ENCODE results near the gene CA5A.
"Not testable (repeated sequence)": the region's sequence is repeated elsewhere in the genome, so short reads cannot be mapped to it uniquely, and the experiment has no call there.

Gene CA5A

DNA sequence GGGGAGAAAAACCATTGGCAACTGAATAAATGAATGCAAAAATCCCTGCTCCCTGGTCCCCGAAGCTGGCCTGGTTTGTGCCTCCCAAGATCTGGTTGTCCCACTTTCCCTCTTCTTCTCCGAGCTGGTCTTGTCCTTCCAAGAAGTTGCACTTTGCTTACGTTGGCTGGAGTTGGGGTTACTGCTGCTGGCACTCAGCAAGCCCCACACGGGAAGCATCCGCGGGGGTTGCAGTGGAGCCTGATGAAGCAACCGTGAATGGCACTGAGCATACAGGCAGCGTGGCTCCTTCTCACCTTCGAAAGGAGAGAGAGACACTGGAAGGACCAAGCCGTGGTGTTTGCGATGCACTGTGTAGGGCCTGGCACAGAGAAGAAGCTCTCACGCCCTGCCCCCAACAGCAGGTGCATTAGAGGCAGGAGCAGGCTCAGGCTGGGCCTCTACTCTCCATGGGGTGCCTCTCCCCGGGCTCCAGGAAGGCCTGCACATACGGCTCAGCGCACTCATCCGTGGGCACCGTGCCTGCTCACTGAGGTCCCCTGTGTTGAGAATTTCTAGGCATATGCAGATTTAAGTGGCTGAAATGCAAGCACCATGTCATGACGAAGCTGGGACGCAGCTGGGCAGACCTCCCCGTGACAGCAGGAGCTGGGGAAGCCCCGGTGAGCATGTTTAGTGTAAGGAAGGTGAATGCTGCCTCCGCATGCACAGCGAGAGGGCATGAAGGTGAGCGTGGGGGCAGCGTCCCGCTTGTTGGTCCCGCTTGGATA, 12.1 kb downstream of the CA5A start:
- no peaks in the 10 kb centered on the region for H3K27me3 ChIP-seq (ENCODE audit: control insufficient read depth, insufficient read depth, low read length, poor library complexity, severe bottlenecking)
- 82 to 84% methylated on average over 27 of the region's 27 CpGs for WGBS, 2 experiments
- H3K27ac ChIP-seq (ENCODE audit: insufficient read depth, low read depth, low read length, poor library complexity, severe bottlenecking), result no peak overlapping the region
- no peak overlapping the region for H3K4me3 ChIP-seq (ENCODE audit: insufficient read depth, low read depth, low read length)
- no peaks in the 10 kb centered on the region for H3K9me3 ChIP-seq (ENCODE audit: control insufficient read depth, low read length)
- no peaks in the 10 kb centered on the region for H3K36me3 ChIP-seq (ENCODE audit: control insufficient read depth, insufficient read depth, low read length)
- peaks cover 7% of the 10 kb centered on the region for H3K4me1 ChIP-seq (ENCODE audit: control insufficient read depth, insufficient read depth, low read length)

DNA sequence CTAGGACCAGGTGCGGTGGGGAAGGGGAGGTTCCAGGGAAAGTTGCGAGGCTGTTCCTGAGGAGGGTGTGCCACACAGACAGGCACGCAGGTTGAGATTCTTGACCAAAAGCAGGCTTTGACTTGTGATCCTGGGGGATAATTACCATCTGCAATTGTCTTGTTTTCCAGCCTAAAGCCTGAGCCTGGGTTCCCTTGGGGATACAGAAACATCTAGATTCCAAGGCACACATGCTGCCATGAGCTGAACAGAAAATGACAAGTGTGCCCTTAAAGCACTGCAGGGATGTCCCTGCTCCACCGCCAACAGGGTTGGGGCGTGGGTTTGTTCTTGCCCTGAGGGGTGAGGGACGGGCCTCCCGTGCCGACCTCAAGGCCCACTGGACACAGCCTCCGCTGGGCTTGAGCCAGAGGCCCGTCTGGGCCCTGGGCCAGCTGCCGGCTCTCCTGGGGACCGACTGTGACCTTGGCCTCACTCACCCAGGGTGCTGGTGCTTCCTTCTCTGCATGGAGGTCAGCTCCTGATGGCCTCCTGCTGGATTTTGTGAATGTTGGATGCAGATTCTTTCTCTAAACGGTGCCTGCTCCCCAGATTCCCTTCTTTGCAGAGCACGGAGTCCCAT, 14.0 kb downstream of the CA5A start:
- 89 to 91% methylated on average over 14 of the region's 14 CpGs for WGBS, 2 experiments
- H3K27me3 ChIP-seq (ENCODE audit: control insufficient read depth, insufficient read depth, low read length, poor library complexity, severe bottlenecking), result no peaks in the 10 kb centered on the region
- H3K27ac ChIP-seq (ENCODE audit: insufficient read depth, low read depth, low read length, poor library complexity, severe bottlenecking), result no peak overlapping the region
- no peaks in the 10 kb centered on the region for H3K36me3 ChIP-seq (ENCODE audit: control insufficient read depth, insufficient read depth, low read length)
- no peaks in the 10 kb centered on the region for H3K9me3 ChIP-seq (ENCODE audit: control insufficient read depth, low read length)
- H3K4me3 ChIP-seq (ENCODE audit: insufficient read depth, low read depth, low read length), result no peak overlapping the region
- peaks cover 7% of the 10 kb centered on the region for H3K4me1 ChIP-seq (ENCODE audit: control insufficient read depth, insufficient read depth, low read length)

DNA sequence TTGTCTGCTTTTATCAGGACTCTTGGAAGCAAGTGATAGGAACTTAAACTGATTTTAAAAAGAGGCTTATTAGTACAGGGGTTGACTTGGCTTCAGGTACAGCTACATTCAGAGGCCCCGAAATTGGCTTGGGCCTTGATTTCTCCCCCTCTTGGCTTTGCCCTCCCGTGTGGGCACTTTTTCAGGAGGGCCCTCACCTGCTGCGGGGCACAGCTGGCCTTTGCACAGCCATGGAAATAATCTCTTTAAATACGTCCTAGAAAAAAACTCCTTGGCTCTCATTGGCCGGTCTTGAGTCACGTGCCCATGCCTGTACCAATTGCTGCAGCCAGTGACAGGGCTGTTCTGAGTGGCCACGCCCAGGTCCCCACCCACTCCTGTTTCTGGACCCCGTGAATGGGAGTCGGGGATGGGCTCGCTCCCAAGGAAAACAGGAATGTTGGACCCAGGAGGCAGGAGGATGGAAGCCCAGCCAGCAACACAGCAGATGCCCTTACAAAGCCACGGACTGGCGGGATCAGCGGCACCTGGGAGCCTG, 15.0 kb downstream of the CA5A start:
- H3K4me3 ChIP-seq (ENCODE audit: insufficient read depth, low read depth, low read length), result no peak overlapping the region
- no peaks in the 10 kb centered on the region for H3K27me3 ChIP-seq (ENCODE audit: control insufficient read depth, insufficient read depth, low read length, poor library complexity, severe bottlenecking)
- no peaks in the 10 kb centered on the region for H3K9me3 ChIP-seq (ENCODE audit: control insufficient read depth, low read length)
- H3K27ac ChIP-seq (ENCODE audit: insufficient read depth, low read depth, low read length, poor library complexity, severe bottlenecking), result no peak overlapping the region
- H3K4me1 ChIP-seq (ENCODE audit: control insufficient read depth, insufficient read depth, low read length), result peaks cover 7% of the 10 kb centered on the region
- H3K36me3 ChIP-seq (ENCODE audit: control insufficient read depth, insufficient read depth, low read length), result no peaks in the 10 kb centered on the region
- WGBS, 2 experiments, result 92% methylated on average over 13 of the region's 13 CpGs

DNA sequence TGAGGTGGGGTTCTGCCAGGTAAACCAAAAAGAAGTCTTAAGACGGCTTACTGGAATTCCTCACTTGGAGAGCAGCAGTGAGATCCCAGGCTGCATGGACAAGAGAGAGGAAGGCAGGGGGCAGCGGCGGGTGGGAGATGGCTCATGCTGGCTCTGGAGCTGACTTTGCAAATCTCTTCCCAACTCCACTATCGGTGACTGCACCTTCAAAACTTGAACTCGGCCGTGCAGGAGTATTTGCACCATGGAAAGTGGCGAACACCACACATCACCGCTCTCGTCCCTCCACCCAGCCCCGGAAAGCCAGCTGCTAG, 16.7 kb downstream of the CA5A start:
- Histone ChIP-seq H3K4me1 (ENCODE audit: control insufficient read depth, insufficient read depth, low read length) (peaks cover 5% of the 10 kb centered on the region), H3K4me3 (ENCODE audit: insufficient read depth, low read depth, low read length) (no peak overlapping the region), H3K9me3 (ENCODE audit: control insufficient read depth, low read length) (no peaks in the 10 kb centered on the region), H3K36me3 (ENCODE audit: control insufficient read depth, insufficient read depth, low read length) (no peaks in the 10 kb centered on the region), H3K27me3 (ENCODE audit: control insufficient read depth, insufficient read depth, low read length, poor library complexity, severe bottlenecking) (no peaks in the 10 kb centered on the region), H3K27ac (ENCODE audit: insufficient read depth, low read depth, low read length, poor library complexity, severe bottlenecking) (no peak overlapping the region)
- WGBS, 2 experiments, result 81 to 82% methylated on average over 10 of the region's 10 CpGs

- H3K4me1 ChIP-seq (ENCODE audit: control insufficient read depth, insufficient read depth, low read length), result no peaks in the 10 kb centered on the region
- no peak overlapping the region for H3K4me3 ChIP-seq (ENCODE audit: insufficient read depth, low read depth, low read length)
- no peaks in the 10 kb centered on the region for H3K9me3 ChIP-seq (ENCODE audit: control insufficient read depth, low read length)
- 90% methylated on average over 37 of the region's 37 CpGs for WGBS, 2 experiments
- H3K36me3 ChIP-seq (ENCODE audit: control insufficient read depth, insufficient read depth, low read length), result no peaks in the 10 kb centered on the region
- H3K27me3 ChIP-seq (ENCODE audit: control insufficient read depth, insufficient read depth, low read length, poor library complexity, severe bottlenecking), result no peaks in the 10 kb centered on the region
- no peak overlapping the region for H3K27ac ChIP-seq (ENCODE audit: insufficient read depth, low read depth, low read length, poor library complexity, severe bottlenecking)
Observed at GRCh38 chr16:87918866-87919680, 17.3 kb downstream of the CA5A start.

GRCh38 chr16:87918338-87918737, 18.0 kb downstream of the CA5A start:
- Histone ChIP-seq H3K27ac (ENCODE audit: insufficient read depth, low read depth, low read length, poor library complexity, severe bottlenecking) (no peak overlapping the region), H3K36me3 (ENCODE audit: control insufficient read depth, insufficient read depth, low read length) (no peaks in the 10 kb centered on the region), H3K9me3 (ENCODE audit: control insufficient read depth, low read length) (no peaks in the 10 kb centered on the region), H3K4me1 (ENCODE audit: control insufficient read depth, insufficient read depth, low read length) (no peaks in the 10 kb centered on the region), H3K27me3 (ENCODE audit: control insufficient read depth, insufficient read depth, low read length, poor library complexity, severe bottlenecking) (no peaks in the 10 kb centered on the region), H3K4me3 (ENCODE audit: insufficient read depth, low read depth, low read length) (no peak overlapping the region)
- WGBS, 2 experiments, result 92 to 93% methylated on average over 13 of the region's 13 CpGs

- H3K27ac ChIP-seq (ENCODE audit: insufficient read depth, low read depth, low read length, poor library complexity, severe bottlenecking), result no peak overlapping the region
Observed at GRCh38 chr16:87917503-87917902, 18.8 kb downstream of the CA5A start.

DNA sequence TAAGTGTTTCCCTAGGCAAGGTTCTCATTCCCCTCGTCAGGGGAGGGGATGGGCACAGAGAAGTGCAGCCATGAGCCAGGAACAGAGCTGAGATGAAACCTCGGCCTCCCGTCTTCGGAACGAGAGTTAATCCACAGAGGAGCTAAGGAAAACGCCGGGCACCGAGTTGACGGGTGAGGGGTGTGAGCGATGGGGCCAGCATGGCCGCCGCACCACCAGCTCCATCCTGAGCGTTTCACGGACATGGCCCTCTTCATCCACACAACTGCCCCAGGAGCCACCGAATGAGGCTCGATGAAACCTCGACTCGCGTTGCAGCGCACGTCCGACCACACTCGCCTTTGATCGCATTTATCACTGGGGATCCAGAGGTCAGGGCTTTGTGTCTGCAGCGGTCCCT, 21.5 kb downstream of the CA5A start:
- Histone ChIP-seq H3K27me3 (ENCODE audit: control insufficient read depth, insufficient read depth, low read length, poor library complexity, severe bottlenecking) (no peaks in the 10 kb centered on the region), H3K9me3 (ENCODE audit: control insufficient read depth, low read length) (no peaks in the 10 kb centered on the region), H3K27ac (ENCODE audit: insufficient read depth, low read depth, low read length, poor library complexity, severe bottlenecking) (no peak overlapping the region), H3K4me3 (ENCODE audit: insufficient read depth, low read depth, low read length) (no peak overlapping the region), H3K4me1 (ENCODE audit: control insufficient read depth, insufficient read depth, low read length) (no peaks in the 10 kb centered on the region), H3K36me3 (ENCODE audit: control insufficient read depth, insufficient read depth, low read length) (no peaks in the 10 kb centered on the region)
- WGBS, 2 experiments, result 93 to 94% methylated on average over 25 of the region's 25 CpGs

More at GRCh38 chr16:87917503-87917902, 18.8 kb downstream of the CA5A start:
- WGBS, 2 experiments, result 88% methylated on average over 9 of the region's 9 CpGs
- Histone ChIP-seq H3K9me3 (ENCODE audit: control insufficient read depth, low read length) (no peaks in the 10 kb centered on the region), H3K4me3 (ENCODE audit: insufficient read depth, low read depth, low read length) (no peak overlapping the region), H3K4me1 (ENCODE audit: control insufficient read depth, insufficient read depth, low read length) (no peaks in the 10 kb centered on the region), H3K36me3 (ENCODE audit: control insufficient read depth, insufficient read depth, low read length) (no peaks in the 10 kb centered on the region), H3K27me3 (ENCODE audit: control insufficient read depth, insufficient read depth, low read length, poor library complexity, severe bottlenecking) (no peaks in the 10 kb centered on the region)

DNA sequence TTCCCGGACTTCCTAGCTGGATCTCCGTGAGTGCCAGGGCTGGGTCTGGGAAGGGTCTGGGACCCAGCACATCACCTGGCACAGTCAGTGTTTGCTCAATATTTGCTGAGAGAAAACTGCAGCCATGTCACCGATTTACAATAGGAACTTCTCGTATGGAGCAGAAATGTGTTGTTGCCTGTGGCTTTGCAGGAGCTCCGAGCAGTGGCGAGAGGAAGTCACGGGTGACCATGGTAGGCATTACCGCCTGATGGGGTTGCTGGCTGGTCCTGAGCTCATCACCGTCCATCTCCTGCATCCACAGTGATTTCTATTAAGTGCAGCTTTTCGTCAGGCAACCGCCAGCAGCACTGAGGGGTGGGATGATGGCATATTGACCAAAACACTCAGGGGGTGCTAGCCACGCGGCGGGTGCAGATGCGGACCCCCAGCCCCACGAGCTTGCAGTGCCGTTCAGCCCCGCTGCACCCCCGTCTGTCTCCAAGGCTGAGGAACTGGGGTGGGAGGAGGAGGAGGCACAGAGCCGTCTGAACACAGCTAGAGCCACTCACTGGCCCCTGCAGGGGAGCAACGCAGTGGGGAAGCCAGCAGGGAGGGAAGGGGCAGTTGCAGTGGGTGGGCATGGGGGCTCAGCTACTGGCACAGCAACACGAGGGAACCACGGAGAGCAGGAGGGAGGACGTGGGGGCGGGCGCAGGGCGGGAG, 22.2 kb downstream of the CA5A start:
- H3K4me3 ChIP-seq (ENCODE audit: insufficient read depth, low read depth, low read length); H3K27ac ChIP-seq (ENCODE audit: insufficient read depth, low read depth, low read length, poor library complexity, severe bottlenecking); H3K4me1 ChIP-seq (ENCODE audit: control insufficient read depth, insufficient read depth, low read length); H3K27me3 ChIP-seq (ENCODE audit: control insufficient read depth, insufficient read depth, low read length, poor library complexity, severe bottlenecking); H3K9me3 ChIP-seq (ENCODE audit: control insufficient read depth, low read length); H3K36me3 ChIP-seq (ENCODE audit: control insufficient read depth, insufficient read depth, low read length): not testable (repeated sequence)
- 88 to 91% methylated on average over 26 of the region's 27 CpGs for WGBS, 2 experiments

DNA sequence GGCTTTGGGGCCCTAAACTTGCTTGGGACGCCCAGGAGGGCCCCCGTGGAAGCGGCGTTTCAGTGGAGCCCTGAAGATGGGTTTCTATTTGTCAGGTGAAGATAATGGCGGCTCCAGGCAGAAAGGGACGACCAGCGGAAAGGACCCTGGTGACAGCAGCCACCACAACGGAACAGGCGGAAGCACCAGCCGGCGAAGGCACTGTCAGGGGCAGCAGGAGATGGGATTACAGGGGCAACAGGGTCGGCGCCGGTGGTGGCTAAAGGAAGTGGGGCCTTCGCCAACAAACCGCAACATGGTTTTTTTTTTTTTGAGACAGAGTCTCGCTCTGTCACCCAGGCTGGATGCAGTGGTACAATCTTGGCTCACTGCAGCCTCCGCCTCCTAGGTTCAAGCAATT, 23.6 kb downstream of the CA5A start:
- H3K27ac ChIP-seq (ENCODE audit: insufficient read depth, low read depth, low read length, poor library complexity, severe bottlenecking); H3K4me3 ChIP-seq (ENCODE audit: insufficient read depth, low read depth, low read length); H3K36me3 ChIP-seq (ENCODE audit: control insufficient read depth, insufficient read depth, low read length); H3K9me3 ChIP-seq (ENCODE audit: control insufficient read depth, low read length); H3K4me1 ChIP-seq (ENCODE audit: control insufficient read depth, insufficient read depth, low read length); H3K27me3 ChIP-seq (ENCODE audit: control insufficient read depth, insufficient read depth, low read length, poor library complexity, severe bottlenecking): not testable (repeated sequence)
- 92 to 93% methylated on average over 18 of the region's 18 CpGs for WGBS, 2 experiments
